GM12872 (cell line): ENCODE data around the gene CDC42EP5.

Source experiments
- TF ChIP-seq, protein P1 (sequence below): IDR thresholded peaks from 3 replicates; pipeline ENCODE4 v1.5.1; 2011; ENCODE audit warnings: low read depth, mild to moderate bottlenecking, low read length, moderate library complexity; ENCODE audit not compliant: insufficient read depth

Gene CDC42EP5

DNA sequence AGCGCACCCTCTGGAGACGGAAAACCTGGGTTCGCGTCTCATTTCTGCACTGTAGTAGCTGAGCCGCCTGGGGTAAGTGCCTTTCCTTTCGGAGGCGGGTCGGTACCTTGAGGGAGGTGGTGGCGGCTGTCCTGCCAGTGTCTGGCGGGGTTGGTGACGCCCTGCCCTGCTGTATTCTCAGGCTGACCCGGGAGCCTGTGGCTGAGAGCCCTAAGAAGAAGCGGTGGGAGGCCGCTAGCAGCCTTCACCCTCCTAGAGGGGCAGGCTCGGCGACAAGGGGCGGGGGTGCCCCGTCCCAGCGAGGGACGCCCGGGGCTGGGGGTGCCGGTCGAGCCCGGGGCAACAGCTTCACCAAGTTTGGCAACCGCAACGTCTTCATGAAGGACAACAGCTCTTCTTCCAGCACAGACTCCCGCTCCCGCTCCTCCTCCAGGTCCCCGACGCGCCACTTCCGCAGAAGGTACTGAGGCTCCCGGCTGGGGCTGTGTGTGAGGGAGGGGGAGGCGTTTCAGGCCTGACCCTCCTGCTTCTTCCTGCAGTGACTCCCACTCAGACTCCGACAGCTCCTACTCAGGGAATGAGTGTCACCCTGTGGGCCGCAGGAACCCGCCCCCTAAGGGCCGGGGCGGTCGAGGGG is 17.2 kb downstream of the CDC42EP5 start:
- TF ChIP-seq, protein P1, sequence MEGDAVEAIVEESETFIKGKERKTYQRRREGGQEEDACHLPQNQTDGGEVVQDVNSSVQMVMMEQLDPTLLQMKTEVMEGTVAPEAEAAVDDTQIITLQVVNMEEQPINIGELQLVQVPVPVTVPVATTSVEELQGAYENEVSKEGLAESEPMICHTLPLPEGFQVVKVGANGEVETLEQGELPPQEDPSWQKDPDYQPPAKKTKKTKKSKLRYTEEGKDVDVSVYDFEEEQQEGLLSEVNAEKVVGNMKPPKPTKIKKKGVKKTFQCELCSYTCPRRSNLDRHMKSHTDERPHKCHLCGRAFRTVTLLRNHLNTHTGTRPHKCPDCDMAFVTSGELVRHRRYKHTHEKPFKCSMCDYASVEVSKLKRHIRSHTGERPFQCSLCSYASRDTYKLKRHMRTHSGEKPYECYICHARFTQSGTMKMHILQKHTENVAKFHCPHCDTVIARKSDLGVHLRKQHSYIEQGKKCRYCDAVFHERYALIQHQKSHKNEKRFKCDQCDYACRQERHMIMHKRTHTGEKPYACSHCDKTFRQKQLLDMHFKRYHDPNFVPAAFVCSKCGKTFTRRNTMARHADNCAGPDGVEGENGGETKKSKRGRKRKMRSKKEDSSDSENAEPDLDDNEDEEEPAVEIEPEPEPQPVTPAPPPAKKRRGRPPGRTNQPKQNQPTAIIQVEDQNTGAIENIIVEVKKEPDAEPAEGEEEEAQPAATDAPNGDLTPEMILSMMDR: no peak

DNA sequence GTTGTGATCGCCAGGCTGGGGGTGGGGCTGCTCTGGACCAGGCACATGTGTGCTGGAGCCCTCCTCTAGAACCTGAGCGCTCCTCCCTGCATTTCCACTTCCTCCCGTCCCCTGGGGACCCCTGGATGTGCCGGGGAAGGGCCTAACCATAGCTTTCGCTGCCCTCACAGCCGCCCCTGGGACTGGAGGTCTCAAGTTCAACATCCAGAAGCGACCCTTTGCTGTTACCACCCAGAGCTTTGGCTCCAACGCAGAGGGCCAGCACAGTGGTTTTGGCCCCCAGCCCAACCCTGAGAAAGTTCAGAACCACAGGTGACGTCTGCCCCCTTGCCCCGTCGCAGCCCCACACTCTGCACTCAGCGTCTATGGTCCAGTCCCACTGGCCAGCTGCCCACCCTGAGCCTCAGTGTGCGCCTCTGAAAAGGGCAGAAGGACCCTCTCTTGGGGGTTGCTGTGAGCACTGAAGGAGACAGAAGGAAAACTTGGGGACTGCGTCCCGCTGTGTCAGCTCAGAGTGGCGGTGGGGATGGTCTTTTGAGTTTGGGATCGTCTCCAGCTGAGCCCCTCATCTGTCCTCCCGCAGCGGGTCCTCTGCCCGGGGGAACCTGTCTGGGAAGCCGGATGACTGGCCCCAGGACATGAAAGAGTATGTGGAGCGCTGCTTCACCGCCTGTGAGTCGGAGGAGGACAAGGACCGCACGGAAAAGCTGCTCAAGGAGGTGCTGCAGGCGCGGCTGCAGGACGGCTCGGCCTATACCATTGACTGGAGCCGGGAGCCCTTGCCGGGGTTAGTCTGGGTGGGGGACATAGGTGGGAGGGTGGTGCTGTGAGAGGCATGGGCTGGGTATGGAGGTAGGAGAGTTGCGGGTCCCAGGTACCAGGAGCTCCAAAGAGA is 18.1 kb downstream of the CDC42EP5 start:
- TF ChIP-seq, protein P1: no peak

DNA sequence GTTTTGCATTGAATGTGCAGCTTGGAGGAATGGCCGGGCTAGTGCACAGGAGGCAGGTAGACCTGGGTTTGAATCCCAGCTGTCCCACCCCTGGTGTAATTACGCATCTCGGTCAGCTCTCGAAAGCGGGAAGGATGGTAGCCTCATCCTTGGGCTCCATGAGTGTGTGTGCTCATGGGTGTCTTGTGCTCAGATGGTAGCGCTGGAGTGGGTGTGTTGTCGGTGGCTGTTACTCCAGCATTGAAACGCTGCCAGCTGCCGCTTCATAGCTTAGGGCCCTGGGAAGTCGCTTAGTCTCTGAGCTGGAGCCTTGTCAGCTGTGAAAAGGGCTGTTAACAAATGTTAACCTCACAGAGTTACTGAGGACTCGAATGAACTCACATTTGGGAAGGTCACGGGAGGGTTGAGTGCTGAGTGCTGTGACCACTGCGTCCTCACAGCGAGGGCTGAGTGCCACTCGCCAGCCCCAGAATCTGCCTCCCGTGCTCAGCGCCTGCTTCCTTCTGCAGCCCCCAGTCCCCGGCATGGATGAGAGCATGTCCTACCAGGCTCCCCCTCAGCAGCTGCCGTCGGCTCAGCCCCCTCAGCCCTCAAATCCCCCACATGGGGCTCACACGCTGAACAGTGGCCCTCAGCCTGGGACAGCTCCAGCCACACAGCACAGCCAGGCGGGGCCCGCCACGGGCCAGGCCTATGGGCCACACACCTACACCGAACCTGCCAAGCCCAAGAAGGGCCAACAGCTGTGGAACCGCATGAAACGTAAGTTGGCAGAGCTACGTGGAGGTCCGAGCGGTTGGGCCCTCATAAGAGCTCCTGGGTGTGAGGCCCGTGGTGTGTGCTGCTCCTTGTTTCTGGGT is 18.9 kb downstream of the CDC42EP5 start:
- TF ChIP-seq, protein P1: no peak

DNA sequence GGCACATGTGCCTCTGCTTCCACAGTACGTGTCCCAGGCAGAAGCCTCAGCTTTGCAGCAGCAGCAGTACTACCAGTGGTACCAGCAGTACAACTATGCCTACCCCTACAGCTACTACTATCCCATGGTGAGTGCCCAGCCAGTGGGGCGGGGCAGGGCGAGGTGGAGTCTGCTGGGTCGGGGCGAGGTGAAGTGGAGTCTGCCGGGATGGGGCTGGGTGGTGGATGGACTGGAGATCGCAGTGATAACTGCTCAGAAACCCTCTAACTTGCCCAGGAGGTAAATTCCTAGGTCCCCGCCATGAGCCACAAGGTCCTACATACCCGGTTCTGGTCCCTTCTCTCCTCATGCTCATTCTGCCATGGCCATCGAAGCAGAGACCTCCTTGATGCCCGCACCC is 20.5 kb downstream of the CDC42EP5 start:
- TF ChIP-seq, protein P1: no peak

DNA sequence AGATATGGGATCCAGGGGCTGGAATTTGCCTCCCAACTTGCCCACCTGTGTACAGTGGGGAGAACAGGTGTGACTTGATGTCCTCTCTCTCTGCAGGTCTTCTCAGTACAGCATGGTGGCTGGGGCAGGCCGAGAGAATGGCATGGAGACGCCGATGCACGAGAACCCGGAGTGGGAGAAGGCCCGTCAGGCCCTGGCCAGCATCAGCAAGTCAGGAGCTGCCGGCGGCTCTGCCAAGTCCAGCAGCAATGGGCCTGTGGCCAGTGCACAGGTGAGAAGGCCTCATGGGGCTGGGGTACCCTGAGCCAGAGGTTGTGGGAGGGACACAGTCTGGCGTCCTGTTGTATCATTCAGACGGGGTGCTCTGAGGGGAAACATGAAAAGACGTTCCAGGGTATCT is 21.1 kb downstream of the CDC42EP5 start:
- TF ChIP-seq, protein P1: no peak

DNA sequence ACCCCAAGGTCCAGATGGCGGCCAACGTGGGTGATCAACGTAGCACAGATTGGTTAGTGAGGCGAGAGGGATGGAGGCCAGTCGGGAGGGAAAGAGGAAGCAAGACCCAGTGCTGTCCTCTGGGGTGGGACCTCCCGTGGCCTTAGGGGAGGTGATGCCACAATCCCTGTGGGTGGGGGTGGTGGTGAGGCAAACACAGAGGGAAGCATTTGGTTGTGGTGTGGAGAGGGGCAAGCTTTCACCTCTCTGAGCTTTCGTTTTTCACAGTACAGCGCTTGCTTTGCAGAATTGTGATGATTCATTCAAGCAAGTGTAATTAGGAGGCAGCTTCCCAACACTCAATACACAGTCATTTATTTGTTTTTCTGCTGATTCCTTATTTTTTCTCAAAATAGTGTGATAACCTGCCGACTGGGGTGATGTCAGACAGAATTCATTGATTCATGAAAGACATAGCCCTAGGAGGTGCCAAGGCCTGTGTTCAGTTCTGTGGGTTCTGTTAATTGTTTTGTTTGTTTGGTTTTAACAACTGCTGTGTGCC is 21.7 kb downstream of the CDC42EP5 start:
- TF ChIP-seq, protein P1: no peak

DNA sequence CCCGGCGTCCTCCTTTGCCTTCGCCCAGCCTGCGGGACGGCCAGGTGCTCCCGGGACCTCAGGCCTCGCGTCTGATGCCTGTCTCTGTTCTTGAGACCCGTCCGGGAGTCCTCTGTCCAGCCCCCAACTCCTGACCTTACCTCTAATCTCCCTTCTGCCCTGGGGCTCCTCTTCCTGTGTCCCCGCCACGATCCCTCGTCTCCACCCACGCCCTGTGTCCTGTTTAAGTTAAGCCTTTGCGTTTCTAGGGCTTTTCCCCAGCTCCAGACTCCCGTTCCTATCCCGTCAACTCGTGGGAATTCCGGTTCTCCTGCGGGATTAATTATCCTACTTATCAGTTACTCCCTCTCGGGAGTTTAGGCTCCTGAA is 23.4 kb downstream of the CDC42EP5 start:
- TF ChIP-seq, protein P1: no peak
